Measurements from ENCODE around the gene FKBP4.

- TF ChIP-seq EZH2 (IDR thresholded peaks at IDR 0.05; ENCODE audit: borderline replicate concordance, low read depth, low read length, severe bottlenecking) (no peak), CTCF (IDR thresholded peaks at IDR 0.05; ENCODE audit: extremely low read depth in 1 of 2, insufficient read depth in 1 of 2, low read depth in 1 of 2, low read length in 2 of 2) (no peak), MYC (IDR thresholded peaks at IDR 0.05; ENCODE audit: low read depth, low read length) (no peak), POLR2AphosphoS5 (IDR thresholded peaks at IDR 0.05; ENCODE audit: insufficient read depth, low read depth, low read length) (no peak), MAX (IDR thresholded peaks at IDR 0.05; ENCODE audit: insufficient read depth, insufficient read length) (no peak), POLR2A (IDR thresholded peaks at IDR 0.05; ENCODE audit: low read depth, low read length) (no peak), GATA2 (IDR thresholded peaks at IDR 0.05; ENCODE audit: insufficient read depth, insufficient read length, low read depth, low read length) (no peak)
Observed at GRCh38 chr12:2779281-2779680, 15.5 kb upstream of the FKBP4 start.
